CD8-positive, alpha-beta memory T cell (primary cell): Measurements from ENCODE around the gene SLC25A3. TPM values are rescaled to one million over a fixed set of nuclear protein-coding genes. Genes with fewer than 3 reads are reported as not detected.
"Not testable (repeated sequence)": the region's sequence is repeated elsewhere in the genome, so short reads cannot be mapped to it uniquely, and the experiment has no call there.

Experiments
- CTCF ChIA-PET: fragments of 350-600 bp; sonication (Branson Sonifier 250); formaldehyde crosslinking; loops from one replicate; lab custom pipeline; 2021; ENCODE audit warnings: antibody characterized with exemption; lab: Charles Lee
- POLR2A ChIA-PET: fragments of 350-600 bp; sonication (Branson Sonifier 250); formaldehyde crosslinking; loops from one replicate; lab custom pipeline; 2021; ENCODE audit warnings: antibody characterized with exemption; lab: Charles Lee
- DNase-seq, 5 donors: peaks; one replicate each; pipeline versions ENCODE4 v3.0.0 to v3.0.0-alpha.2; 2020 to 2022; ENCODE audit warnings: mixed read lengths in 1 of 5
- H3K27ac ChIP-seq: one replicate; pipeline ENCODE4 v1.7.0; 2013; ENCODE audit warnings: low read depth, mild to moderate bottlenecking, low read length, moderate library complexity
- H3K27me3 ChIP-seq: 2 replicates; pipeline ENCODE4 v1.7.0; 2013; ENCODE audit warnings: low read length, mild to moderate bottlenecking; ENCODE audit not compliant: insufficient read depth, poor library complexity, severe bottlenecking
- H3K36me3 ChIP-seq: 2 replicates; pipeline ENCODE4 v1.7.0; 2013; ENCODE audit warnings: mild to moderate bottlenecking, low read length, moderate library complexity; ENCODE audit not compliant: insufficient read depth
- H3K4me1 ChIP-seq: 2 replicates; pipeline ENCODE4 v1.7.0; 2013; ENCODE audit warnings: mild to moderate bottlenecking, low read length, moderate library complexity; ENCODE audit not compliant: insufficient read depth
- H3K4me3 ChIP-seq: 2 replicates; pipeline ENCODE4 v1.7.0; 2013; ENCODE audit warnings: mild to moderate bottlenecking, low read length
- H3K9me3 ChIP-seq: 2 replicates; pipeline ENCODE4 v1.7.0; 2013; ENCODE audit warnings: mild to moderate bottlenecking, low read length
- H3K27ac Mint-ChIP-seq, 8 donors: one replicate each; pipeline ENCODE4 v1.8.0; 2020 to 2021; ENCODE audit warnings: mixed read lengths in 8 of 8, mild to moderate bottlenecking in 6 of 8, inconsistent platforms in 3 of 8, moderate library complexity in 3 of 8
- H3K27me3 Mint-ChIP-seq, 2 donors: one replicate each; pipeline ENCODE4 v1.8.0; 2020 to 2021; ENCODE audit warnings: mixed read lengths in 2 of 2, mild to moderate bottlenecking in 1 of 2, moderate library complexity in 1 of 2
- H3K36me3 Mint-ChIP-seq, 3 donors: one replicate each; pipeline ENCODE4 v1.8.0; 2020 to 2021; ENCODE audit warnings: mixed read lengths in 3 of 3, inconsistent platforms in 1 of 3, mild to moderate bottlenecking in 1 of 3
- H3K4me1 Mint-ChIP-seq, 3 donors: one replicate each; pipeline ENCODE4 v1.8.0; 2020 to 2021; ENCODE audit warnings: mixed read lengths in 3 of 3, inconsistent platforms in 1 of 3, mild to moderate bottlenecking in 1 of 3
- H3K4me3 Mint-ChIP-seq, 7 donors: one replicate each; pipeline ENCODE4 v1.8.0; 2020 to 2021; ENCODE audit warnings: mixed read lengths in 7 of 7, mild to moderate bottlenecking in 6 of 7, moderate library complexity in 4 of 7, inconsistent platforms in 2 of 7
- H3K9me3 Mint-ChIP-seq, 5 donors: one replicate each; pipeline ENCODE4 v1.8.0; 2020 to 2022; ENCODE audit warnings: mixed read lengths in 5 of 5, mild to moderate bottlenecking in 3 of 5, moderate library complexity in 2 of 5, inconsistent platforms in 1 of 5
- polyA plus RNA-seq: library from polyadenylated mRNA; unstranded; fragments of 300-500 nt; fragmentation: Illumina TruSeq; gene quantifications from one replicate; pipeline ENCODE4 v1.2.3, GENCODE V29; 2021
- total RNA-seq, 2 experiments: library from RNA; stranded (reverse); gene quantifications; one replicate each; pipeline ENCODE4 v1.2.3, GENCODE V29; 2021

SLC25A3 gene
- total and polyA plus RNA-seq, 3 experiments from 2014 or later = 310 to 674 (median 668) TPM

GRCh38 chr12:98561846-98562245, 31.6 kb upstream of the SLC25A3 start:
- ChIA-PET POLR2A (no interaction called here), CTCF (no interaction called here)
- Histone ChIP-seq H3K9me3 (no peaks in the 10 kb centered on the region), H3K27ac (no peak overlapping the region), H3K4me1 (no peaks in the 10 kb centered on the region), H3K4me3 (no peak overlapping the region), H3K27me3 (no peaks in the 10 kb centered on the region), H3K36me3 (no peaks in the 10 kb centered on the region)
- H3K4me3 Mint-ChIP-seq = no peak overlapping the region
- peaks cover 0 to 3% (median 0%) of the 10 kb centered on the region in 5 donors for H3K9me3 Mint-ChIP-seq
- no peak for DNase-seq
- peaks cover 3 to 5% (median 3%) of the 10 kb centered on the region in 3 donors for H3K4me1 Mint-ChIP-seq
- peak overlapping the region in 1 of 8 donors; percentile 35 for H3K27ac Mint-ChIP-seq
- H3K36me3 Mint-ChIP-seq = peaks cover 0 to under 1% (median 0%) of the 10 kb centered on the region in 3 donors
- peaks cover 0 to 2% of the 10 kb centered on the region in 2 donors for H3K27me3 Mint-ChIP-seq

DNA sequence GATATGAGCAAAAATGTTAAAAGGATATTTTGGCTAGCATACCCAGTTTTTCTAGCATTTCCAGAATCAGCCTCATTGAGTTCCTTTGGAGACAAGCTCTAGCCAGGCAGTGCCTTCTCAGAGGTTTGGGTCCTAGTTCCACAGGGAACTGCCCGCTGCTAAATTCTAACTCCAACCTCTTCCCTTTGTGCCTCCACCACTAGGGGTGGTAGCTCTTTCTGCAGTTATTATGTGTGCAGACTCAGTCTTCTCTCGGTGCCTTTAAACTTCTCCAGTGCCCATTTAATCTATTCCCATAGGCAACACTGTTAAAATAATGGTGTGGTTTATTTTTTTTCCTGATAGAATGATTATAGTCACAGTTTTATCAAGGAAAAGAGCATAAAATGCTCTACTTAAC, 21.5 kb upstream of the SLC25A3 start:
- H3K4me1 Mint-ChIP-seq = peaks cover 0 to 1% (median under 1%) of the 10 kb centered on the region in 3 donors
- no peaks in the 10 kb centered on the region for H3K4me1 ChIP-seq
- no peaks in the 10 kb centered on the region for H3K36me3 ChIP-seq
- ChIA-PET POLR2A (no interaction called here), CTCF (no interaction called here)
- H3K27ac Mint-ChIP-seq = no peak overlapping the region
- H3K9me3 Mint-ChIP-seq = no peaks in the 10 kb centered on the region
- no peak overlapping the region for H3K4me3 ChIP-seq
- H3K27me3 ChIP-seq = no peaks in the 10 kb centered on the region
- no peak for DNase-seq
- peaks cover 0 to 3% (median 0%) of the 10 kb centered on the region in 3 donors for H3K36me3 Mint-ChIP-seq
- no peaks in the 10 kb centered on the region for H3K9me3 ChIP-seq
- H3K4me3 Mint-ChIP-seq = no peak overlapping the region
- no peak overlapping the region for H3K27ac ChIP-seq
- no peaks in the 10 kb centered on the region for H3K27me3 Mint-ChIP-seq

DNA sequence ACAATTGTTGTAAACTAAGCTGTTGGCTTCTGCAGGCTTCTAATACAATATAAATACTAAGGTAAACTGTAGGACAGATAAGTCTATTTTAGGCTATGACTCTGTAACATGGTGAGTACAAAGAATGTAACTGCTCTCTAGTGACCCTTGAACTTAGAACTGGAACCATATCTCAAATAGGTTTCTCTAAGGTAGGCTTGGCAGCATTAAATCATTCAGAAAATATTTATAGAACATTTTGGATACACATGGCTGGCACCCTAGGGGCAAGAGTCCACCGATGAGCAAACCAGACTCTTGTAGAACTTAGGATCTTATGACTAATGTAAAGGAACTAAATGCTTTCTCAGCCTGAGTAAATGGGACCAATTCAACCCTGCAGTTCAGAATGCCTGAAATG, 19.4 kb upstream of the SLC25A3 start:
- Mint-ChIP-seq H3K9me3 (no peaks in the 10 kb centered on the region), H3K36me3 (peaks cover 0 to 4% (median 0%) of the 10 kb centered on the region in 3 donors), H3K27me3 (no peaks in the 10 kb centered on the region), H3K27ac (no peak overlapping the region), H3K4me1 (no peaks in the 10 kb centered on the region), H3K4me3 (no peak overlapping the region)
- ChIA-PET CTCF (no interaction called here), POLR2A (no interaction called here)
- no peak overlapping the region for H3K4me3 ChIP-seq
- no peak for DNase-seq
- H3K36me3 ChIP-seq = no peaks in the 10 kb centered on the region
- H3K27me3 ChIP-seq = no peaks in the 10 kb centered on the region
- no peaks in the 10 kb centered on the region for H3K4me1 ChIP-seq
- no peaks in the 10 kb centered on the region for H3K9me3 ChIP-seq
- H3K27ac ChIP-seq = no peak overlapping the region

DNA sequence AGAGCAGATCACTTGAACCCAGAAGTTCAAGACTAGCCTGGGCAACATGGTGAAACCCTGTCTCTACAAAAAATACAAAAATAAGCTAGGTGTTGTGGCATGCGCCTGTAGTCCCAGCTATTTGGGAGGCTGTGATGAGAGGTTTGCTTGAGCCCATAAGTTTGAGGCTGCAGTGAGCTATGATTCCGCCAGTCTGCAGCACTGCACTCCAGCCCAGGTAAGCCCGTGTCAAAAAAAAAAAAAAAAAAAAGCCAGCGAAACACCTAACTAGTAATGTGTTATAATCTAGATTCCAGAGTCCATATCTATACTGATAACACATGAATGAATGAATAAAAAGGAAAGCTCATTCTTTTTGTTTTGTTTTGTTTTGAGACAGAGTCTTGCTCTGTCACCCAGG, 18.5 kb upstream of the SLC25A3 start:
- no peaks in the 10 kb centered on the region for H3K4me1 ChIP-seq
- CTCF ChIA-PET = interaction anchor here (1.0 to 1.2 kb wide), 2 partner anchors 8 to 78 kb away, joined by 4 to 6 read pairs; no protein-coding TSS in a partner anchor
- POLR2A ChIA-PET = no interaction called here
- Mint-ChIP-seq H3K36me3 (peaks cover 0 to 4% (median 0%) of the 10 kb centered on the region in 3 donors), H3K27ac (no peak overlapping the region), H3K27me3 (peaks cover 0 to 3% of the 10 kb centered on the region in 2 donors), H3K4me3 (no peak overlapping the region), H3K9me3 (no peaks in the 10 kb centered on the region), H3K4me1 (no peaks in the 10 kb centered on the region)
- no peaks in the 10 kb centered on the region for H3K27me3 ChIP-seq
- DNase-seq = no peak
- no peak overlapping the region for H3K4me3 ChIP-seq
- H3K36me3 ChIP-seq = no peaks in the 10 kb centered on the region
- H3K27ac ChIP-seq = no peak overlapping the region
- H3K9me3 ChIP-seq = no peaks in the 10 kb centered on the region

DNA sequence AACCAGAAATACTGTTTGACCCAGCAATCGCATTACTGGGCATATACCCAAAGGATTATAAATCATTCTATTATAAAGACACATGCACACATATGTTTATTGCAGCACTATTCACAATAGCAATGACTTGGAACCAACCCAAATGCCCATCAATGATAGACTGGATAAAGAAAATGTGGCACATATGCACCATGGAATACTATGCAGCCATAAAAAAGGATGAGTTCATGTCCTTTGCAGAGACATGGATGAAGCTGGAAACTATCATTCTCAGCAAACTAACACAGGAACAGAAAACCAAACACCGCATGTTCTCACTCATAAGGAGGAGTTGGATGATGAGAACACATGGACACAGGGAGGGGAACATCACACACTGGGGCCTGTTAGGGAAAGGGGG, 16.7 kb upstream of the SLC25A3 start:
- H3K27me3 ChIP-seq, H3K27ac Mint-ChIP-seq, DNase-seq, H3K27me3 Mint-ChIP-seq, POLR2A ChIA-PET, H3K9me3 Mint-ChIP-seq, H3K4me3 Mint-ChIP-seq, H3K36me3 ChIP-seq, H3K4me3 ChIP-seq, H3K27ac ChIP-seq, H3K4me1 Mint-ChIP-seq, H3K4me1 ChIP-seq, H3K9me3 ChIP-seq, H3K36me3 Mint-ChIP-seq: not testable (repeated sequence)
- CTCF ChIA-PET = interaction anchor here (1.0 kb wide), 1 partner anchor 10 kb away, joined by 3 read pairs; no protein-coding TSS in a partner anchor

- H3K4me1 Mint-ChIP-seq = no peaks in the 10 kb centered on the region
- no peak for DNase-seq
- ChIA-PET CTCF (no interaction called here), POLR2A (no interaction called here)
- no peaks in the 10 kb centered on the region for H3K36me3 ChIP-seq
- H3K9me3 Mint-ChIP-seq = no peaks in the 10 kb centered on the region
- no peak overlapping the region for H3K27ac ChIP-seq
- no peaks in the 10 kb centered on the region for H3K4me1 ChIP-seq
- peaks cover 0 to 3% of the 10 kb centered on the region in 2 donors for H3K27me3 Mint-ChIP-seq
- H3K27ac Mint-ChIP-seq = no peak overlapping the region
- H3K27me3 ChIP-seq = no peaks in the 10 kb centered on the region
- peaks cover 0 to 4% (median 0%) of the 10 kb centered on the region in 3 donors for H3K36me3 Mint-ChIP-seq
- H3K9me3 ChIP-seq = no peaks in the 10 kb centered on the region
- H3K4me3 ChIP-seq = no peak overlapping the region
- no peak overlapping the region for H3K4me3 Mint-ChIP-seq
These were observed 15.1 kb upstream of the SLC25A3 start for GRCh38 chr12:98578392-98578791.

DNA sequence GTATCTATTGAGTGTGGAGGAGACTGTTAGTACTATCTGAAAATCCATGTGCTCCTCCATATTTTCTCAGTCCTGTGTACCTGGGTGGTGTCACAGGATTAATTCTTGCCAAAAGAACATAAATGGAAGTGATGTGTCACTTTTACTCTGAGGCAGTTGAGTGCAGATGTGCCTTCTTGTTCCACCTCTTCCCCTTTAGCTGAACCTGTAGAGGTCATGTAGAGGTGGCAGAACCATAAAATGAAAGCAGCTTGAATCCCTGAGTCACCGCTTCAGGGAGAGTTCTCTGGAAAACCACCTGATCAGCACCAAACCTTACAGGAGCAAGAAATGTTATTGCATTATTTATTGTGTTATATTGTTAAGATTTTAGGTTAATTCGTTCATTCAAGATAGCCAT, 14.7 kb upstream of the SLC25A3 start:
- no peak overlapping the region for H3K27ac Mint-ChIP-seq
- POLR2A ChIA-PET = no interaction called here
- CTCF ChIA-PET = no interaction called here

GRCh38 chr12:98579347-98579746, 14.1 kb upstream of the SLC25A3 start:
- Histone ChIP-seq H3K27me3 (no peaks in the 10 kb centered on the region), H3K4me3 (no peak overlapping the region), H3K36me3 (no peaks in the 10 kb centered on the region), H3K9me3 (no peaks in the 10 kb centered on the region), H3K27ac (no peak overlapping the region), H3K4me1 (no peaks in the 10 kb centered on the region)
- Mint-ChIP-seq H3K4me3 (no peak overlapping the region), H3K9me3 (no peaks in the 10 kb centered on the region), H3K36me3 (peaks cover 0 to 4% (median 0%) of the 10 kb centered on the region in 3 donors), H3K4me1 (no peaks in the 10 kb centered on the region), H3K27me3 (peaks cover 0 to 3% of the 10 kb centered on the region in 2 donors), H3K27ac (peak overlapping the region in 1 of 8 donors; percentile 26)
- CTCF ChIA-PET = no interaction called here
- DNase-seq = no peak
- POLR2A ChIA-PET = no interaction called here

More for the DNA sequence above, 14.7 kb upstream of the SLC25A3 start:
- H3K9me3 Mint-ChIP-seq = no peaks in the 10 kb centered on the region
- H3K36me3 ChIP-seq = no peaks in the 10 kb centered on the region
- no peaks in the 10 kb centered on the region for H3K27me3 ChIP-seq
- no peak overlapping the region for H3K4me3 ChIP-seq
- no peaks in the 10 kb centered on the region for H3K9me3 ChIP-seq
- H3K4me3 Mint-ChIP-seq = no peak overlapping the region
- H3K4me1 ChIP-seq = no peaks in the 10 kb centered on the region
- H3K4me1 Mint-ChIP-seq = no peaks in the 10 kb centered on the region
- peaks cover 0 to 3% of the 10 kb centered on the region in 2 donors for H3K27me3 Mint-ChIP-seq
- no peak overlapping the region for H3K27ac ChIP-seq
- peaks cover 0 to 4% (median 0%) of the 10 kb centered on the region in 3 donors for H3K36me3 Mint-ChIP-seq
- DNase-seq = no peak
